Middle frontal gyrus (tissue), 1 donor: ENCODE results near the gene TNRC6B.
"Not testable (repeated sequence)": the region's sequence is repeated elsewhere in the genome, so short reads cannot be mapped to it uniquely, and the experiment has no call there.

Source experiments
- DNase-seq: peaks from one replicate; pipeline ENCODE4 v3.0.0-alpha.2; 2015; ENCODE audit warnings: low spot score; ENCODE audit errors: extremely low spot score

TNRC6B gene

DNA sequence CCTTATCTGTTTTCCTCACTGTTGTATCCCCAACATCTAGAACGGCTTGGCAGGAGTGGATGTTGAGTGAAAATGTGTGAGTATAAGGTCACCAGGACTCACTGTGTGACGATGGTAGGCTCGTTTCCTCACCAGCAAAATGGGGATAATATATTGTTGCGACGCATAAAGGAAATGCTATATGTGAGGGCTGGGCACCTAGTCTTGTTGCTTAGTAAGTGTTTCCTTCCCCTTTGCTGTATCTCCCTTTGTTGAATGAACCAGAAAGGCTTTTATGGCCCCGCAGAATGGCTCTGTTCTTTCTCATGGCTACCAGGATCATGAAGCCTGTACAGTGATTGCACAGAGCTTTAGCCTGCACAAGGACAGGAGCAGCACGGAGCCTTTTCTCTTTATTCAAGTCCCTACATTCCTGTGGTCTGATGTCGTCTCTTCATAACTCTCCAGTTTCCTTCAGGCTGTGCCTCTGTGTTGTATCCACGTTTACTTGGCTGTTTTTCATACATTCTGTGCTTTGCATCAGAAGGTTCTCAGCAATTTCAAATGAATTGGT is 5.4 kb downstream of the TNRC6B start:
- DNase-seq = no peak

- DNase-seq = not testable (repeated sequence)
Observed at GRCh38 chr22:40183603-40184002, 5.9 kb downstream of the TNRC6B start.

DNA sequence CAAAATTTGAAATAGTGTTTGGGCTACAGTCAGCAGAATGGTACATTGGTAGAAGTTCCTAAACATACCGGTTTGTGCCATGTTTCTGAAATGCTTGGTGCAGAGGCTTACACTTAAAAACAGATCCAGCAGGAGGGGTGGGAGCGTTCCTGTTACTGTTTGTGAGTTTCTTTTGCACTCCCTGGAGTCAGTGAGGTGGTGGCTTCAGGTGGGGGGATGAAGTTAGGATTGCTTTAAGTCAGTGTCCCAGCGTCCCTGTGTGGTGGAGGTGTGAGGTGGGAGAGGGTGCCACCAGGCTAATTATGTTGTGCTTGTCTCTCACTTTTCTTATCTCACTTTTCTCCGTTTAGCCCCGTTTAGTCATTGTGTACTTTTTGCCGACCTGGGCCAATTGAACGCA is 9.7 kb downstream of the TNRC6B start:
- no peak for DNase-seq

DNA sequence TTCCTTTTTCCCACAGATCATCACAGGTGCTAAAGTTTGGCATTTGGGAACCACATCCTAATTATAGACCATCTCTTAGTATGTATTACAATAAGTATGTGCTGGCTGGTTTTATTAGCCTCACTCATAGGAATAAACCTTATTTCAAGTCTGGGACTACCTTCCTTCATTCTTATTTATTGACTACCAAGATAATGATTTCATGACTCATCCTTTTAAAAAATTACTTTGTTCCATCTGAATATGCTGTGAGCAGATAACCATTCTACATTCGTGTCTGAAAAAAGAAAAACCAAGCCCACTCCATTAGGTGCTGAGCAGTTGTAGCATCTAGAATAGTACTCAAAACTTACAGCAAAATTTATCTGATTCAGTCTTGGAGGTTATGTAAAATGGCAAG is 12.3 kb downstream of the TNRC6B start:
- DNase-seq = no peak

DNA sequence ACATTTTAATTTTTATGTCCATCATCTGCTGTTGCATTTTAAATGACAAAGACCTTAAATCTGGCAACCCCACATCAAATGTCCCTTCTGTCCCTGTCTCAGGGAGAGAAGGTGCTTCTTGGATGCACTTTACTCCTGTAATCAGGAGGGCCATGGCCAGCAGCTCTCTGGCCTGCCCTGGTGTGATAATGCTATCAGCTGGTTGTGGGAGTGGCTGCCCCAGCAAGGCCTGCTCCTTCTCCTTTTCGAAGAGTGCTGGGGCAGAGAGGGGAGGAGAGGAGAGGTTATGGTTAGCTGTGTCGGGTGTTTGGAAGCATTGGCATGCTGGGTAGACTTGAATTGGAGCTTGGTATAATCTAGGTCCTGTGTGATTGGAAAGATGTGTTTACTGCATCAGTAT is 12.8 kb downstream of the TNRC6B start:
- no peak for DNase-seq

DNA sequence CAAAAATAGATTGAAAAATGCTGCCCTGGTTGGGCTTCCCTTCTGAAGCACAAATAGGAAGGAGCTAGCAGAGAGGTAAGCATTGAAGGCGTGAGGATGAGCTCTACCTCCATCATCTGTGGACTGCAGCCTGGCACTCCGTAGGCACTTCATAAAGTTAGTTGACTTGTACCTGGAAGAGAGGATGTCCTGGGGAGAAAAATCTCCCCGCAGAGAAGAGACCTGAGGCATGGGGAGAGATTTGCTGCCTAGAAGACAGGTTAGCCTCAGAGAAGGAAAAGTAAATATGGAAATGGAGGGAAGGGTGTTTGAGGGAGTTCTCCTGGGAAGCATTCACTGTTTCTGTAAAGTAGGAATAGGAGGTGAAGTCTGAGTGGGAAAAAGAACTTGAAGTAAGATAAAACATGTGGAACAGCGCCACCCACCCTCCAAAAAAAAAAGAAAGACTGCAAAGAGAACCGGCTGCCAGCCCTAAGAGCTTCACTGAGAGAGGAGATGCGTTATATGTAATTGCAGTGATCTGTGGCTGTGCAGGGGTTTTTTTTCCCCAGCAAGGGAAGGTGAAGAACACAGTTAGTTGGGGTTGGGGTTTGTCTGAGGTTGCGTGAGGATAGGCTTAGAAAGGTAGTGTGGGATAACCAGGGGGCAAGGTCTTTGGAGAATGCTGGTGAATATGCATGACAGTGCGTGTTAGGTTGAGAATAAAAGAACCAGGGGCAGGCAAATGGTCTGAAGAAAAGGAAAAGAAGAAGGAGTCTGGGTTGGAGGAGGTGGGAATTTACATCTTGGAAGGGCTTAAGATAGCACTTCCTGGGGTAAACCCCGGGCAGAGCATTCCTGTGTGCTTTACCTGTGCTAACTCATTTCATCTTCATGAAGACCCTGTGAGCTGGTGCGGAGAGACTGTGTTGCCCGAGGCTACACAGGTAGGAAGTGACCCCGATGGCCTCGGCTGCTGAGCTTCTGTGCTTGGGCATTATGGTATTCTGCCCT is 16.0 kb downstream of the TNRC6B start:
- no peak for DNase-seq

DNA sequence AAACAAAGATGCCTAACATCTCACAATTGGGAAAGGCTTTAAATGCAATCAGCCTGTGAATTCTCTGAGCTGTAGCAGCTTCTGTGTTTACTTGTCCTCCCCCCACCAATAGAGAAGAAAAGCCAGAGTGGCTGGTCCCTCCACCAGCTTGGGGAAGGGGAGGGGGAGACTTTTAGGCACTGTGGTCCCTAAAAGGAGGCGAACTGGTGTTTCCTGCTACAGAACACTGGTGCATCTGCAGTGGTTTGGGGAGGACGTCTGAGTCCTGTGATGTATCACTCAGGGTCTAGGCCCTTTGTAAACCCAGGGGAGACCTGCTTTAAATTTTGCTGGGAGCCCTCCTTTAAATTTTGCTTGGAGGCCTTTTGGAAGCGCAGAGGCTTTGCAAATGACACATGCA is 16.9 kb downstream of the TNRC6B start:
- no peak for DNase-seq

DNA sequence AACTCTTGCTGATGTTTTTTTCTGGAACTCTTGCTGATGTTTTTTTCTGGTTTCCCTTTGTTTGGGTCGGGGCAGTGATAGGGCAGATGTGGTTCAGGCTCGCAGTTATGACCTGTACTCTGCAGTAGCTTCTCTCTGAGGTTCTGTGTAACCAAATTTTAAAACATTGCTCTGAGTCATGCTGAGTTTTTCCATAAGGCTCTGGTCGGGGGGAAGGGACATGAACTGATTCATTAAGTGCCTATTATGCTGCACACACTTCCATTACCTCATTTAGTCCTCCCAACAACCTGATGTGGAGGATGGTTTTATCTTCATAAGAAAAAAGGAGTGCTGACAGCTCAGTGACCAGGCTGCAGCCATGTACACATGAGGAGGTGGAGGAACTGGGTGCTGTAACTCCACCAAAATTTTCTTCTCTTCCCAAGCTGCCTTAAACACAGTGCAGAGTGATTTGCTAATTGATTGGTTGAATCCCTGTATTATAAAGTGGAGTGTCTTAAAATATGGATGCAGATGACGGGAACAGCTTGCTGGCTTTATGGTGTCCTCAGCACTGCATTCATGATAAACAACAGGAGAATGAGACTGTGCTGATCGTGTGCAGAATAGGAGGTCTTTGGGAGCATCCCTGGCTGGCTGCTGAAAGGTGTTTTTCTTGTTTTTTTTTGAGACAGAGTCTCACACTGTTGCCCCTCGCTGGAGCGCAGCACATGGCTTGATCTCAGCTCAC is 19.1 kb downstream of the TNRC6B start:
- DNase-seq = no peak

DNA sequence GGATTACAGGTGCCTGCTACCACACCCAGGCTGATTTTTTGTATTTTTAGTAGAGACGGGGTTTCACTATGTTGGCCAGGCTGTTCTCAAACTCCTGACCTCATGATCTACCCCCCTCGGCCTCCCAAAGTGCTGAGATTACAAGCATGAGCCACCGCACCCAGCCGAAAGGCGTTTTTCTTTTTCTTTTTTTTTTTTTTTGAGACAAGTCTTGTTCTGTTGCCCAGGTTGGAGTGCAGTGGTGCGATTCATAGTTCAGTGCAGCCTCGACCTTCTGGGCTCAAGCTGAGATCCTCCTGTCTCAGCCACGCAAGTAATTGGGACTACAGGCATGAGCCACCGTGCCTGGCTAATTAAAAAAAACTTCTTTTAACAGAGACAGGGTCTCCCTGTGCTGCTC is 19.7 kb downstream of the TNRC6B start:
- DNase-seq = not testable (repeated sequence)

GRCh38 chr22:40198733-40199132 is 21.0 kb downstream of the TNRC6B start:
- no peak for DNase-seq

GRCh38 chr22:40199223-40199622 is 21.5 kb downstream of the TNRC6B start:
- no peak for DNase-seq

DNA sequence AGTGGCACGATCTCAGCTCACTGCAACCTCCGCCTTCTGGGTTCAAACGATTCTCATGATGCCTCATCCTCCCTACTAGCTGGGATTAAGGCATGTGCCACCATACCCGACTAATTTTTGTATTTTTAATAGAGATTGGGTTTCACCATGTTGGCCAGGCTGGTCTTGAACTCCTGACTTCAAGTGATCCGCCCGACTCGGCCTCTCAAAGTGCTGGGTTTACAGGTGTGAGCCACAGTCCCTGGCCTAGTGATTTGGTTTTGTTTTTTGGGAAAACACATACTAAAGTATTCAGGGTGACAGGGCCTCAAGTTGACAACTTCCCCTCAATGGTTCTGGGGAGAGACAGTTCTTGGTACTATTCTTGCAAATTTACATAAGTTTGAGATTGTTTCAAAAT is 22.1 kb downstream of the TNRC6B start:
- no peak for DNase-seq

- DNase-seq = no peak
Observed at GRCh38 chr22:40200795-40201530, 23.2 kb downstream of the TNRC6B start.

DNA sequence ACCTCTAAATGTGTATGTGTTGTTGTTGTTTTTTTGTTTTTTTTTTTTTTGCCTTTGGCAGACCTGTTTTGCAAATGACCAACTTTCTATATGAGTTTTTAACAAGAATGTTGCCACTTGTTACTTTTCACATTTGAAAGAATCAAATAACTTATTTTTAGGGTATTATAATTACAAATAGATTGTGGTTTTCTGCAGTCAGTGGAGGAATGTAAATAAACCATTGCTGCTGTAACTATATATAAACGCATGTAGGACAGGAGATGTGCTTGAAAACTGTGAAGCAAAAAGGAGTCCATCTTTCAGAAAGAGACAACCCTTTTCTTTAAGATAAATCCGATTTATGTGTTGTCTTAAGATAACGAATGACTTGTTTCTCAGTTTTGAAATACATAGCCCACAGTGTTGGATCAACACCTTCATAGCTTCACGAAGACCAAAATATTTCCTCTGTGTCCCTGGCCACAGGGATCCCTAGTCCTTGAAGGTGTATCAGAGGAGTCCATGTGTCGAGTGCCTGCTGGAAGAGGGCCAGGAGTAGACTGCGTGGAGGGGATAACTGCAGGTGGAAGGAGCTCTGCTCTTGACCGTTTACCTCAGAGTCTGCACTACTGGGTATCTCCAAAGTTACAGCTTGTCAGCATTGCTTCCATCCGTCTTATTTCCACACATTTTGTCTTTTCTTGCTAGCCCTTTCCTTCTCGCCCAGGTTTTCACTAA is 24.7 kb downstream of the TNRC6B start:
- no peak for DNase-seq

DNA sequence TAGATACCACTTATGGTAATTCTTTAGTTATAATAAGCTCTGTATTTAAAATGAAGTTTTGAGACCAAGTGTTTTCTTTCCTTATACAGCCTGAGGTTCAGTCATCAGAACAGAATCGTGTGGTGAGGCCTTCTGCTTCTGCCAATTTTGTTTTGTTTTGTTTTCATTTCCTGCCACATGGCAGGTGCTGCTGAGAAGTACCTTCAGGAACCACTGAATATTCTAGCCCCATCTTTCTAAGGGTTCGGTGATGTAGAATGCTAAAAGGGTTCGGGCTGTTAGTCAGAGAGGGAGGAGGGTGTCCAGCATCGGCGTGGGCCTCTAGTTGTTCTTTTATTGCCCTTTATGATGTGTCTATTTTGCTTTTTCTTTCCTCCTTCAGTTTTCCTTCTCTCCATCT is 25.8 kb downstream of the TNRC6B start:
- DNase-seq = no peak

- DNase-seq = no peak
Observed at GRCh38 chr22:40204321-40205116, 26.8 kb downstream of the TNRC6B start.

DNA sequence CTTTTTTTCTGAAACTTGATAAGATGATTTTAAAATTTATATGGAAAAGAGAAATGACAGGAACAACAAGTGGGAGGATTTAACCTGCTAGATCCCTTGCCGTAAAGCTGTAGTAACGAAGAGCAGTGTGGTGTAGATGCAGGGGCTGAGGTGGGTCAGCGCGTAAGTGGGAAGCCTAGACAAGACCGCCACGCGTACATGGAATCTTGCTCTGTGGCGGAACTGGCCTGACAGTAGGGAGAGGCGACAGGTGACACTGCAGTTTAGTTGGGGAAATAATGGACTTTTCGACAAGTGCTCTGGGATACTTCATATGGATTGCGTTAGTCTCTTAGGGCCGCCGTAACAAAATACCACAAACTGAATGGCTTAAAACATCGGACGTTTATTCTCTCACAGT is 28.8 kb downstream of the TNRC6B start:
- DNase-seq = no peak

DNA sequence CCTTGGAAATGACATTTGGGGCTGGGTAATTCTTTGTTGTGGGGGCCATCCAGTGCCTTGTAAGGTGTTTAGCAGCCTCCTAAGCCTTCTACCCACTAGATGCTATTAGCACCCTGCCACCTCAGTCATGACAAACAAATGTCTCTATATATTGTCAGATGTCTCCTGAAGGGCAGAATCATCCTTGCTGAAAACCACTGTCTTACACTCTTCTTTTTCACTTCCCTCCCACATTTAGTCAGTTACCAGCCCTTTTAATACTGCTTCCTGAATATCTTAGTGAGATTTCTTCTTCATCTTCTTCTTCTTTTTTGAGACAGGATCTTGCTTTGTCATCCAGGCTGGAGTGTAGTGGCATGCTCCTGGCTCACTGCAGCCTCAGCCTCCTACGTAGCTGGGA is 33.1 kb downstream of the TNRC6B start:
- DNase-seq = no peak

DNA sequence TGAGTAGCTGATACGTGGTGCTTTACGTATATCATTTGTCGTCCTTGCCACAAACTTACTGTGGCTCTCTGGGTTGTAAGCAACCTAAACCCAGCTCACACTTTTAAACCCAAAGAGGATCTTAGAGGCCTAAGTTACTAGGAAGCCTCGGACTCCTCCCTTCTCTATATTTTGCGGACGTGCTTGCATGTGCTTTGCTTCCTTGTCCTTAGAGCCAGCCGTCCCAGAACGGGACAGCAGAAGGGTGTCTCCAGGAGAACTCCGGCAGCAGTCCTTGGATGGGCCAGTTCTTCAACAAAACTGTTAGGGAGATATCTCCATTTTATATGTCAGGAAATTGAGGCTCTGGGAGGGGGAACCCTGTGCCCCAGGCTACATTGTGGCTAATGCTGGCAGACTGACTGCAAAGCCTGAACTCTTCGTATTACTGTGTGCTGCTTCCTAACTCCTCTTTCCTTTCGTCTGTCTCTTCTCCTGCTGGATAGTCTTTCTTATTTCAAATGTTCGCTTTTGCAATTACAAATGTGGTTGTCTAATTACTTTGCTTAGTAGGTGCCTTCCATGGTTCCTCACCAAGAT is 33.8 kb downstream of the TNRC6B start:
- DNase-seq = no peak

DNA sequence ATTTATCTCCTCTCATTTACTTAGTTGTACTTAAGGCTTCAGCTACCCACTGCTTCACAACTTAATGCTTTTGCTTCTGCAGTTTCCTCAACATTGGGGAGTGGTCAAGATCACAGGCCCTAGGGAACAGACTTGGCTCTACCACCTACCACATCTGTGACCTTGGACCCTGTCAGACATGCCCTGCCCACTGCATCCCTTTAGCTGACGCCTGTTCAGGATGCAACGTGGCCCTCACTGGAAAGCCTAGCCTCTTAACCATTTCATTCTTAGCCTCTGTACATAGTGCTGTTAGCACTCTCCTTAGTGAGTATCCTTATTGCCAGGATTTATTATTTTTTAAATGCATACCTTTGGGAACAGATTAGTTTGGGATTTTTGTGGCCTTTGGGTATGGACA is 34.4 kb downstream of the TNRC6B start:
- DNase-seq = no peak
